Stimulated activated CD8-positive, alpha-beta memory T cell treated with anti-CD3 and anti-CD28 coated beads, Interleukin-12 subunit alpha, Interleukin-12 subunit beta, amount 100 ng/mL, for 24 hours (primary cell): Measurements from ENCODE around the gene CAPN2.
"Not testable (repeated sequence)": the region's sequence is repeated elsewhere in the genome, so short reads cannot be mapped to it uniquely, and the experiment has no call there.

Experiments used
- DNase-seq: peaks from one replicate; pipeline ENCODE4 v3.0.0-alpha.2; 2020; ENCODE audit errors: extremely low read depth

The CAPN2 gene

DNA sequence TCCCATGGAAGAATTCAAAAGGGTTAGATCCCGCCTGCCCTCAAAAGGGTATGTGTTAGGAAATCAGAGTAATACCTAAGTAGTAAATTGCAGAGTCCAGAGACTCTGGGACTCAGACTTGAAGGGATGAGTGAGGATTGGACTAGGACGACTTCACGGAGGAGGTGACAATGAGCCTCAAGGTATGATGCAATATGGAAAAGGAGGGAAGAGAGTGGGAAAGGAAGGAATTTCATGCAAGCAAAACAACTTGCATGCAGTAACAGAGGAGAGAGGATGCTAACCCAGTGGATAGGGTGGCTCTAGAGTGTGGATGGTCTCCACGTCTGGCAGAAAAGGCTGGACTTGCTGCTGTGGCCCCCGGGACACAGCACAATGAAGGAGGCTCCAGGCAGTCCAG lies 4.8 kb downstream of the CAPN2 start:
- no peak for DNase-seq

DNA sequence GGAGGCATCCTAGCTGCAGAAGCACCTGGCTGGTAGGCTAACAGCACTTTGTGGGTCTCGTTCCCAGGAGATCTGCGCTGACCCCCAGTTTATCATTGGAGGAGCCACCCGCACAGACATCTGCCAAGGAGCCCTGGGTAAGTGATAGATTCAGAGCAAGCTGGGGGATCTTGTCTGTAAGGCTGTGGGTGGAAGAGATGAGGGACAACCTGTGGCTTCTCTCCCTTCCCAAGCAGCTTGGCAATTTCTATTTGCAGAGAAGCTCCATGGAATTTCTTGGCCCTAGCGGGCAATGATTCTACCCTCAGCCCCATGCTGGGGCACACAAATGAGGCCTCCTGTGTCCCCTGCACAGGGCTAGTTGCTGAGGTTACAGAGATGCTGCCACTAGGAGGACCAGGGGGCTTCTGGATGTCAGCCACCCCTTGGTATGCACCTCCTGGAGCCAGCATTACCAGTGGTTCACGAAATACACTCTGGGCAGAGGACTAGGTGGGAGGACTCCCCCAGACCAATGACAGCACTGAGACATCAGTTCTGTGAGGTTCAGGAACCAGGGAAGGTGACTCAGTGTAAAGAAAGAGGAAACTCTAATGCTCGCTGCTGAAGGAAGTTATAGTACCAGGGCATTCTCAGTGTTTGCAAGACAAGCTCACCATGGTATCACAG lies 5.5 kb downstream of the CAPN2 start:
- no peak for DNase-seq

GRCh38 chr1:223718850-223719249 lies 6.5 kb downstream of the CAPN2 start:
- no peak for DNase-seq

DNA sequence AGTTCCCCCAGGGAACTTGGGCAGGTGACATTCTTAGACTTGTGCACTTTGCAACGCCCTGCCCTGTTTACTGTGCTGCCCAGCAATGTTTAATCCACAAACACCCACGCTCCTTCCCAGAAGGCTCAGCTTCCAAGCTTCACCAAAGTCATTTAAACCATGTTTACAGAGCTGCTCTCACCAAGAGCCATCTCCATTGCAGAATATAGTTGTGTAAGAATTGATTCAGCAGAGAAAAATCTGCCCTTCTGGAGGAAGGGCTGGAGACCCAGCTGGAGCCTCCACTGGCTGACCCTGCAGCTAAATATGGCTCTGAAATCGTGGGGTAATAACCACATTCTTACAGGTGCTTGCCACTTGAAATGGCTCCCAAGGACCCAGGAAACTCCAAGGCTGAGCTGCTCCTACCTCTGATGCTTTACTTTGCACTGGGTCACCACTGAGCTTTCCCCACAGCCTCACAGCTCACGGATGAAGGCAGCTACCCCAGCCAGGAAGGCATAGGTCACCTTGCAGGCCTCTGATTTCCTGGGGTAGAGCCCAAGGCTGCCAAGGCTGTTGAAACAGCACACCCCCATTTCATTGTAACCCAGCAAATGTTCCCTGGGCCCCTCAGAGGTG lies 8.7 kb downstream of the CAPN2 start:
- DNase-seq = no peak

DNA sequence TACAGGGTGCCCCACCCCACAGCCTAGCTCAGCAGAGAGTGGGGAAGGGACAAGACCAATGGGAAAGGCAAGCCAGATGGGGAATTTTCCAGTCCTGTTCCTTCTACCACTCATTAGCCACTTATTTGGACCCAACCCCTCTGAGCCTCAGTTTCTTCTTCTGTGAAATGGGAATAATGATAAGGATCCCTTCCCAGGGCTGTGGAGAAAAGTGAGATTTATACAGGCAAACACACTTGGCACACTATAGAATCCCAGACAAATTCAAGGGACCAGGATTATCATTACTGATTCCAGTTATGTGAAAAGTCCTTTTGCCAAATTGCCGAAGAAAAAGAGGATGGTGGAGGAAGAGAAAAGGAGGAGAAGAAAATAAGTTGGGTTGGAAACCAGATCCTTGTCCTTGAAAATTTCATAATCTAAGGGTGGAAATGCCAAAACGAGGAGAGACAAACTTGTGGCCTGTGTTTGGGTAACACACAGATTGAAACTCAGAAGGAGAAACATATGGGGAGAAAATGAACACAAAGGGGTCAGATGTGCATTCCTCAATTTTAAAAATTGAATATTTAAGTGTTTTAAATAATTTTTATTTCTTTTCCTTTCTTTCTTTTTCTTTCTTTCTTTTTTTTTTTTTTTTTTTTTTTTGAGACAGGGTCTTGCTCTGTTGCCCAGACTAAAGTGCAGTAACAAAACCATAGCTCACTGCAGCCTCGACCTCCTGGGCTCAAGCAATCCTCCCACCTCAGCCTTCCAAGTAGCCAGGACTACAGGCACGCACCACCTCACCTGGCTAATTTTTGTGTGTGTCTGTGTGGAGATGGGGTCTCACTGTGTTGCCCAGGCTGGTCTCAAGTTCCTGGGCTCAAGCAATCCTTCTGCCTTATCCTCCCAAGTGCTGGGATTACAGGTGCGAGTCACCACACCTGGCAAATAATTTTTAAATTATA lies 9.6 kb downstream of the CAPN2 start:
- no peak for DNase-seq

GRCh38 chr1:223723351-223723904 lies 11.1 kb downstream of the CAPN2 start:
- DNase-seq = no peak

DNA sequence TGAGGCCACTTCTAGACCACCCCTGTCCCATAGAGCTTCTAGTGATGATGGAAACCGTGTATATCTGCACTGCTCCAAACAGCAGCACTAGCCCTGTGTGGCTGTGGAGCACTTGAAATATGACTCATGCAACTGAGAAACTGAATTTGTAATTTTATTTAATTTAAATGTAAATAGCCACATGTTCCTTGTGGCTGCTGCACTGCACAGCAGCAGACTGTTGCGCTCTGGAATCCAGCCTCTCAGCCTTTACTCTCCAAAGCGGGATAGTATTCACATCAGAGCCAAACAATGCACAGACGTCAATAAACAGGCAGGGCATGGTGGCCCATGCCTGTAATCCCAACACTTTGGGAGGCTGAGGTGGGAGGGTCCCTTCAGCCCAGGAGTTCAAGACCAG lies 12.0 kb downstream of the CAPN2 start:
- DNase-seq = no peak

DNA sequence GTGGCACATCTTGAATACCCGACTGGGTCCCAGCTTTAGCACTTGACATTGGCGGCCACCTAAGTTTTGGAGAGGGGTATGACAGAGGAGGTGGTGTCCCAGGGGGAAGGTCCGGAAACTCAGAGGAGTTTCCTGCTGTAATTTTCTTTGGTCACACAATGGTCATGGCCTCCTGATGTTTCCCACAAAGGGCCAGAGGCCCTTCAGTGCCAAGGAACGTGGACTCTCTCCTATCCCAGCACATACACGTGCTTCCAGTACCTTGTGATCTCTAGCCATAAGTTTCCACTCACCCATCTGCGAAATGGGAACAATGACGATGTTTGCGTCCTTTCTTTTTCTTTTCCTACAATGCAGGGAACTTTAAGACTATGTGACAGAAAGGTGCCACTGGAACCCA lies 13.2 kb downstream of the CAPN2 start:
- DNase-seq = no peak

GRCh38 chr1:223726380-223727001 lies 14.2 kb downstream of the CAPN2 start:
- DNase-seq = peak; percentile 77

DNA sequence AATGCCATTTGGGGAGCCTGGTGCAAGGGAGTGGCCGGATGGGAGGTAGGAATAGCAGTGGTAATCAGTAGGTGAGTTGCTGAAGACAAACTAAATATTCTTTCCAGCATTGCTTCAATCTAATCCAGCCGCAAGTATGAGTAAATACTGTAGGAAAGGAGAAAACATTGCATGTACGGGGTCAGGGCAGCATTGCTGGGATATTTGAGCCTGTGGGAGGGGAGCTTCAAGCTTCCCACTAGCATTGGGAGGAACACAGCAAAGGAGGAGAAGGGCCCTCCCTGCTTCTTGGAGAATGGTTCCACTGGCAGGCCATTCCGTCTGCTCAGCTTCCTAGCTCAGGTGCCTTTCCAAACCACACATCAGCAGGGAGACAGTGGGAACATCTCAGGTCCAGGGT lies 15.2 kb downstream of the CAPN2 start:
- no peak for DNase-seq

DNA sequence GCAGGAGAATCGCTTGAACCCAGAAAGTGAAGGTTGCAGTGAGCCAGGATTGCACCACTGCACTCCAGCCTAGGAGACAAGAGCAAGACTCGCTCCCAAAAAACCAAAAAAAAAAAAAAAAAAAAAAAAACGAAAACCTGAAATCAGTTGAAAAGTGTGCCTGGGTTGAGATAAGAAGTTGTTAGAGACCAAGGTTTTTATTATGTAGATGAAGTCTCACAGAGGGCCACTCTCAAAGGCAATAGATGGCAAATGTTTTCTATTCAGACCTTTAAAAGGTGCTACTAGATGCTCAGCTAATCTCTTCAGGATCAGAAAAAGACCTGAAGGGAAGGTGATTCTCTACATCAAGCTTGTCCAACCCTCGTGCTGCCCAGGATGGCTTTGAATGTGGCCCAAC lies 17.6 kb downstream of the CAPN2 start:
- no peak for DNase-seq

DNA sequence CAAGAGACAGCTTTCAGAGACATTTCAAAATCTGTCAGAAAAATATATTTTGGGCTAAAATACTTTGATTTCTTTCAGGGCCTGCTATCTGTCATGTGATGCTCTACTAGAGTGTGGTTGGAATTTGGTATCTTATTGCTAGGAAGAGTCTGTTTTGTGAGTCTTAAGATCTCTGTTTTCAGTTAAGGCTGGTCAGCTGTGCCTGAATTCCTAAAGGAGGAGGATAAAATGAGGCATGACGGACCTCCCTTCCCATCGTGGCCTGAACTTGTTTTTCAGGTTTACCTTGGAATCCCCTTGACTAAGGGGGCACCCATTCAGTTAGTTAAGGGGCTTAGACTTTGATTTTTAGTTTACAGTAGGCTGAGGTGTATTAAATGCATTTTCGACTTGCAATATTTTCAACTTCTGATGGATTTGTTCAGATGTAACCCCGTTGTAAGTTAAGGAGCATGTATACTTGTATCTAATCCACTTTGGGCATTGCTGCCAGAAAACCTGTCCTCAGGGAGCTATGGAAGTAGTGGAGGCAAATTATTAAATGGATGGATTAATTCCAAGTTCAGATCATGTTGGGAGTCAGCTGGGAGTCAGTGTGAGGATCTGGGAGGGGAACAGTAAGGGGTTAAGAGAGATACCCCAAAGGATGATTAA lies 18.3 kb downstream of the CAPN2 start:
- no peak for DNase-seq

DNA sequence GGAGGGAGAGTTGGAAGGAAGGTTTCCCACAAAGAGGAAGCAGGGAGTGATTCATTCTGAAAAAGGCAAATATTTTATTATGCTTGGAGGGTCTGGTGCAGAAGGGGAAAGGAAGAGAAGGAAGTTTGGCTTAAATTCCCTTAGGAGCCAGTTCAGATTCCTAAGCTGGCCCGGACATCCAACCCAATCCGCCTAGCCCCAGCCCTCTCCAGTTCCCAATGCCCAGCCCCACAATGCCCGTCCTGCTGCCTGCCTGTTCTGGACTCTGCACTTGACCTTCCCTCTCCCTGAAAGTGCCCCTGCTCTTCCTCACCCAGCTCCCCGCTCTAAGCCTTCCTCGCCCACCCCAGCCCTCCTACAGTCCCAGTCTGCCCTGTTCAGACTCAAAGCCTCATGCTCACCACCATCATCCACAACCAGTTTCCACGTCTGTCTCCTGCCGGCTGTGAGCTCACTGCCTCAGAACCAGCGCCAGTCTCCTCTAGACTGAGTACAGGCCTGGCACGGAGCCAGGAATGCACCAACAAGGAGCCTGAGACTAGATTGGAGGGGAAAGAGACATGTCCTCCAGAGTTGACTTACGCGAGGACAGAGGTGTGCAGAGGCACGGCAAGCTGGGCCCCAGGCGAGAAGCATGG lies 18.9 kb downstream of the CAPN2 start:
- no peak for DNase-seq

GRCh38 chr1:223732993-223733798 lies 20.9 kb downstream of the CAPN2 start:
- no peak for DNase-seq

- no peak for DNase-seq
Observed at GRCh38 chr1:223733898-223734852, 21.8 kb downstream of the CAPN2 start.

GRCh38 chr1:223736638-223737037 lies 24.3 kb downstream of the CAPN2 start:
- not testable (repeated sequence) for DNase-seq

- DNase-seq = no peak
Observed at GRCh38 chr1:223737342-223737741, 25.0 kb downstream of the CAPN2 start.

DNA sequence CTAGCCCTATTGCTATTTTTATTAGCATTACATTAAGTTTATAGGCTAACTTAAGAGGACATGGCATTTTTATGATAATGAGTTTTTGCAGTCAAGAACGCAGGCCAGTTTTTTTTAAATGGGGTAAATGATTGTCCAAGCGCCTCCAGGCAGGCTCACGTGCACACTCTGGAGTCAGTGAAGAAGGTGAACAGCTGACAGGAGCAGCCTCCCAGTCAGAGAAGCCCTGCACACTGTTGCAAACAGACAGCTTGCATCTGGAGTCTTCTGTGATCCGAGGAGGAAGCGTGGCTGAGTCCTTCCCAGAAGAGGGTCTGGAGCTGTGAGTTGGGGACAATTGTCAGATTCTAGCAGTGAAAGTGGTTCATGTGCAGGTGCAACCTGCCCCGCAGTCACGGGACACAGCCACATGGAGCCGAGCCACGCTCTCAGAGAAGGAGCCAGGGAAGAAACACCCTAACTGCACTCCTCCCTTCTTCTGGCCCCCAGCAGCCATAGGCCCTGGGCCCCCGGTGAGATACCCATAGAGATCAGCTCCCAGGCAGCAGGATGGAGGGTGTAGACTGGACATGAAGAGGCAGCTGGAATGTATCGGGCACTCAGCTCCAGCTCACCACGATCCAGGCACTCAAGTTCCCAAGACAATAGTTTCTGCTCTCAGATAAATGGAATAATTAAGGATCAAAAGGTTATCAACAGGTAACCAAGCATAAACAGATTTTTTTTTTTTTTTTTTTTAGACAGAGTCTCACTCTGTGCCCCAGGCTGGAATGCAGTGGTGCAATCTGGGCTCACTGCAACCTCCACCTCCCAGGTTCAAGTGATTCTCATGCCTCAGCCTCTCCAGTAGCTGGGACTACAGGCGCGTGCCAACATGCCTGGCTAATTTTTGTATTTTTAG lies 26.4 kb downstream of the CAPN2 start:
- no peak for DNase-seq
